Stomach (tissue), 9 donors: ENCODE data around the gene ZNF280D. TPM values are rescaled to one million over a fixed set of nuclear protein-coding genes. Genes with fewer than 3 reads are reported as not detected.

Experiments used
- DNase-seq, 2 donors: peaks; one replicate each; pipeline versions ENCODE4 v3.0.0 to v3.0.0-alpha.2; 2013 to 2019
- H3K27ac ChIP-seq, 5 donors: fragments of 200-600 bp in 4 of 5; sonication (generic) in 4 of 5; one replicate each; pipeline ENCODE4 v1.5.1; 2013 to 2019; ENCODE audit warnings: mild to moderate bottlenecking in 1 of 5, moderate library complexity in 1 of 5
- H3K27me3 ChIP-seq, 3 donors: fragments of 200-600 bp; sonication (generic); one replicate each; pipeline ENCODE4 v1.5.1; 2017 to 2019; ENCODE audit warnings: mixed run types in 1 of 3
- H3K36me3 ChIP-seq, 4 donors: fragments of 200-600 bp; sonication (generic); 1 replicate in 3 of 4; 2 replicates in 1 of 4; pipeline ENCODE4 v1.5.1; 2016 to 2019
- H3K4me1 ChIP-seq, 4 donors: fragments of 200-600 bp; sonication (generic); one replicate each; pipeline ENCODE4 v1.5.1; 2016 to 2019
- H3K4me3 ChIP-seq, 4 donors: fragments of 200-600 bp; sonication (generic) in 3 of 4; one replicate each; pipeline ENCODE4 v1.5.1; 2016 to 2019; ENCODE audit warnings: mild to moderate bottlenecking in 1 of 4
- H3K9me3 ChIP-seq, 4 donors: fragments of 200-600 bp; sonication (generic); one replicate each; pipeline ENCODE4 v1.5.1; 2016 to 2019
- EP300 ChIP-seq: sonication (generic); formaldehyde crosslinking; IDR thresholded peaks from one replicate; pipeline ENCODE4 v1.6.1; 2017; ENCODE audit warnings: antibody characterized with exemption
- POLR2A ChIP-seq, 4 donors: fragments of 450-650 bp; IDR thresholded peaks; one replicate each; pipeline ENCODE4 v1.6.1; 2016; ENCODE audit warnings: antibody characterized with exemption in 4 of 4, control low read depth in 2 of 4, mild to moderate bottlenecking in 1 of 4, moderate library complexity in 1 of 4
- POLR2AphosphoS5 ChIP-seq, 3 donors: sonication (generic); formaldehyde crosslinking; IDR thresholded peaks; one replicate each; pipeline ENCODE4 v1.6.1; 2016; ENCODE audit warnings: antibody characterized with exemption in 3 of 3
- WGBS, 5 donors: extraction: QIAGEN DNeasy Blood & Tissue Kit in 3 of 5; methylation state at CpG; one replicate each; pipeline versions ENCODE4 v1.1.5 to v1.1.7; 2013 to 2018; 5-methylcytosine and 5-hydroxymethylcytosine counted together
- intact Hi-C: fragments of 100-400 bp; cut with DNase I; formaldehyde crosslinking; loops from one replicate; pipeline ENCODE4 v1.15.1; 2023; ENCODE audit warnings: low total_unique reads
- polyA plus RNA-seq, 3 donors: library from polyadenylated mRNA; stranded (reverse); fragments of 200-250 nt; gene quantifications; one replicate each; pipeline ENCODE4 v1.2.3, GENCODE V29; 2013
- total RNA-seq, 5 donors: library from RNA; depleted of rRNA; stranded (reverse); fragments of >200 nt; gene quantifications; one replicate each; pipeline versions ENCODE4 v1.1.0 to v1.2.3, GENCODE V29; 2014 to 2016
- TF ChIP-seq, protein P1 (sequence below), 7 experiments: fragments of 450-650 bp in 4 of 7; fragments of 200-600 bp in 3 of 7; sonication (generic) in 3 of 7; IDR thresholded peaks; one replicate each; pipeline ENCODE4 v1.5.1; 2016 to 2019; ENCODE audit warnings: antibody characterized with exemption in 7 of 7, control low read depth in 2 of 7, mild to moderate bottlenecking in 1 of 7
- donor health status: healthy with polysubstance abuse.
- donor health status: Bipolar disorder and iron deficiency.
- donor health status: healthy.

Gene ZNF280D
- total and polyA plus RNA-seq, 8 donors = 7.6 to 142 (median 33.3) TPM

DNA sequence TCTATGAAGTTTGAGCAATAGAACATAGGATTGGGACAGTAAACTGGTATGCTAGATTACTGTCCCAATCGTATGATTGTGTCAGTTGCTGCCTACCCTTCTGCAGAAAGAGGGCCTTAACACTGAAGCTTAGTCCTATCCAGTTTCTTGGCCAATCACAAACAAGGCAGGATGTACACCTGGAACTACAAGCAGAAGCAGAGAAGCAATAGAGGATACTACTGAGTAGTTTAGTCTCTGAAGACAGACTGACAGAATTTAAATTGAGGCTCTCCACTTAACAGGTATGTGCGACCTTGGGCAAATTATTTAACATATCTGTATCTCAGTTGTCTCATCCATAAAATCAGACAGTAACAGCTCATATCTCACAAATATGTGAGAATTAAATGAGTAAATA is 85.0 kb downstream of the ZNF280D start:
- Histone ChIP-seq H3K9me3 (no peaks in the 10 kb centered on the region), H3K4me1 (no peaks in the 10 kb centered on the region), H3K27me3 (no peaks in the 10 kb centered on the region), H3K36me3 (peaks cover 0 to 25% (median 21%) of the 10 kb centered on the region in 4 donors), H3K4me3 (no peak overlapping the region), H3K27ac (no peak overlapping the region)
- intact Hi-C loops = no loop called here
- 67 to 97% (median 92%) methylated on average over 2 of the region's 2 CpGs for WGBS, 5 donors
- DNase-seq = no peak
- TF ChIP-seq, protein P1, sequence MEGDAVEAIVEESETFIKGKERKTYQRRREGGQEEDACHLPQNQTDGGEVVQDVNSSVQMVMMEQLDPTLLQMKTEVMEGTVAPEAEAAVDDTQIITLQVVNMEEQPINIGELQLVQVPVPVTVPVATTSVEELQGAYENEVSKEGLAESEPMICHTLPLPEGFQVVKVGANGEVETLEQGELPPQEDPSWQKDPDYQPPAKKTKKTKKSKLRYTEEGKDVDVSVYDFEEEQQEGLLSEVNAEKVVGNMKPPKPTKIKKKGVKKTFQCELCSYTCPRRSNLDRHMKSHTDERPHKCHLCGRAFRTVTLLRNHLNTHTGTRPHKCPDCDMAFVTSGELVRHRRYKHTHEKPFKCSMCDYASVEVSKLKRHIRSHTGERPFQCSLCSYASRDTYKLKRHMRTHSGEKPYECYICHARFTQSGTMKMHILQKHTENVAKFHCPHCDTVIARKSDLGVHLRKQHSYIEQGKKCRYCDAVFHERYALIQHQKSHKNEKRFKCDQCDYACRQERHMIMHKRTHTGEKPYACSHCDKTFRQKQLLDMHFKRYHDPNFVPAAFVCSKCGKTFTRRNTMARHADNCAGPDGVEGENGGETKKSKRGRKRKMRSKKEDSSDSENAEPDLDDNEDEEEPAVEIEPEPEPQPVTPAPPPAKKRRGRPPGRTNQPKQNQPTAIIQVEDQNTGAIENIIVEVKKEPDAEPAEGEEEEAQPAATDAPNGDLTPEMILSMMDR (IDR thresholded peaks at IDR 0.05) = no peak
- TF ChIP-seq EP300 (no peak), POLR2A (IDR thresholded peaks at IDR 0.05) (no peak), POLR2AphosphoS5 (IDR thresholded peaks at IDR 0.05) (no peak)

DNA sequence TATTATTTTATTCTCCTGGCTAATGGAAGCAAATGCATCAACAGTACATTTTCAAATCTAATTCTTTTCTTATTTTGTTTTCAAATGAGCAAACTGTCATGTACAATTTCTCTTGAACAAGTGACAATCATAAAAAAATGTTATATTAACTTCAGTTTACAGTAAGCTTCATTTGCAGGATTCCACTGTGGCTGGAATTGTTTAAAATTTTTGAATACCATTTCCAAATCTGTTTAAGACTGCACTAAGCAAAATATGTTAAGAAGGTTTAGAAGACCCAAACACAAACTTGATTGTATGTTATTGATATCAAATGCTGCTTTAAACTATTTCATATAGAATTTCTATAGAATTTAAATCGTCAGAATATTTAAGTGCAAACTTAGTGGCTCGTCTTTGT is 92.8 kb downstream of the ZNF280D start:
- TF ChIP-seq POLR2AphosphoS5 (IDR thresholded peaks at IDR 0.05) (no peak), EP300 (no peak), POLR2A (IDR thresholded peaks at IDR 0.05) (no peak)
- TF ChIP-seq, protein P1 (IDR thresholded peaks at IDR 0.05) = no peak
- peaks cover 0 to 2% (median under 1%) of the 10 kb centered on the region in 4 donors for H3K36me3 ChIP-seq
- H3K4me3 ChIP-seq = no peak overlapping the region
- peaks cover 0 to 4% (median 0%) of the 10 kb centered on the region in 4 donors for H3K4me1 ChIP-seq
- whole genome bisulfite sequencing, 5 donors = 88 to 93% (median 90%) methylated on average over 2 of the region's 2 CpGs
- no peaks in the 10 kb centered on the region for H3K9me3 ChIP-seq
- intact Hi-C loops = no loop called here
- no peak for DNase-seq
- H3K27me3 ChIP-seq = no peaks in the 10 kb centered on the region
- no peak overlapping the region for H3K27ac ChIP-seq

DNA sequence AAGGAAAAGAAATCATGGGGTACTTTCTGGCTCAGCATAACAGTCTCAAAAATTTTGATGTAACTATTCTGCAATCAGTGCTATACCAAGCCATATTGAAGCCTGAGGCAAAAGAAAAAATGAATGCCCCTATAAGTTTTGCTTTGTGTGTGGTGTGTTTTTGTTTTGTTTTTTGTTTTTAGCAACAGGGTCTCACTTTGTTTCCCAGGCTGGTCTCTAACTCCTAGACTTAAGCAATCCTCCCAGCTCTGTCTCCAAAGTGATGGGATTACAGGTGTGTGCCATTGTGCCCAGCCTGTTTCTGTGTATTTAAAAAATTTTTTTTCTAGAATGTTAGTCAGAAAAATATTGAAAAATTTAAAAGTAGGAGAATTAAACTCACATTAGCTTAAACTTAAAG is 93.2 kb downstream of the ZNF280D start:
- Histone ChIP-seq H3K4me3 (no peak overlapping the region), H3K27ac (no peak overlapping the region), H3K4me1 (peaks cover 0 to 4% (median 0%) of the 10 kb centered on the region in 4 donors), H3K36me3 (no peaks in the 10 kb centered on the region), H3K27me3 (no peaks in the 10 kb centered on the region), H3K9me3 (no peaks in the 10 kb centered on the region)
- no peak for DNase-seq
- TF ChIP-seq POLR2A (IDR thresholded peaks at IDR 0.05) (no peak), EP300 (no peak), POLR2AphosphoS5 (IDR thresholded peaks at IDR 0.05) (no peak)
- TF ChIP-seq, protein P1 (IDR thresholded peaks at IDR 0.05) = no peak
- intact Hi-C loops = no loop called here

DNA sequence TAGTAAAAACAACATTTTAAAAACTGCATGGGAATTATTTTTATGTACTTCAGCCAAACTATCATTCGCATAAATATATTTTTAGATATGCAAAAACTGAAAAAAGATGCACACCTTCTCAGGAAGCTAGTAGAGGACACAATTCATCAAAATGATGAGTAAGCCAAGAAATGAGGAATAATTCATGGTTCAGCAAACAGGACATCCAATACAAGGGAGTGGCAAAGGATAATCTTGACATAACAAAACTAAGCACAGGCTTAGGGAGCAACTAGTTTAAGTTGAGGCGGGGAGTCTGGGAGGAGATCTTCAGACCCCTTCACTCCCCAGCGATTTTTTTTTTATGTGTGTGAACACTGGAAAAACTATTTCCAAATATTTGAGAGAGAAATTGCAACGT is 93.7 kb downstream of the ZNF280D start:
- intact Hi-C loops = no loop called here
- H3K4me3 ChIP-seq = no peak overlapping the region
- no peak for DNase-seq
- no peaks in the 10 kb centered on the region for H3K27me3 ChIP-seq
- WGBS, 5 donors = 78 to 85% (median 84%) methylated on average over 4 of the region's 4 CpGs
- H3K36me3 ChIP-seq = no peaks in the 10 kb centered on the region
- peaks cover 0 to 4% (median 0%) of the 10 kb centered on the region in 4 donors for H3K4me1 ChIP-seq
- H3K9me3 ChIP-seq = no peaks in the 10 kb centered on the region
- H3K27ac ChIP-seq = no peak overlapping the region
- no peak for TF ChIP-seq POLR2AphosphoS5 (IDR thresholded peaks at IDR 0.05)
- TF ChIP-seq, protein P1 (IDR thresholded peaks at IDR 0.05) = no peak
- no peak for TF ChIP-seq EP300
- TF ChIP-seq POLR2A (IDR thresholded peaks at IDR 0.05) = no peak
